Measurements from ENCODE around the gene SYNGR1.

The SYNGR1 gene

DNA sequence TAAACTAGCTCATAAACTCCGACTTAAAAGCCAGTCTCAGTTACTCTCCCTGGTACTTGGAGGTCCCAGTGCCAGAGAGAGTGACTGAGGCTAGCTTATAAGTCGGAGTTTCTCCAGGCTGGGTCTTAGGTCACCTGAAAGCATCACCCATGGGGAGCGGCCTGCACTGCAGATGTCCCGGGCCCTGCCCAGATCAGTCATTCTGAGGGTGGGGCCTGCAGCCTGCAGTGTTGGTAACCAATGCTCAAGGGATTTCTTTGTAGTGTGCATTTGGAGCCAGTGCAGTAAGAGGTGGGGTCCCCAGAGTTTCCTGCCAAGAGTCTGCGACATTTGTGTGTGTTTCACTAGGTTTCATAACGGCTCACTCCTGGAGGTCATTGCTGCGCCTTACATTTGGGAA lies 64.6 kb downstream of the SYNGR1 start:
- TF ChIP-seq TAF1 (IDR thresholded peaks at IDR 0.05; ENCODE audit: low read depth, low read length) (no peak), POLR2A (IDR thresholded peaks at IDR 0.05; ENCODE audit: low read depth, low read length) (no peak), POU2F2 (IDR thresholded peaks at IDR 0.05; ENCODE audit: low read depth, low read length) (no peak), PAX5 (IDR thresholded peaks at IDR 0.05; ENCODE audit: insufficient read depth, low read length, severe bottlenecking) (no peak), SPI1 (IDR thresholded peaks at IDR 0.05; ENCODE audit: low read depth, low read length) (no peak), POLR2AphosphoS5 (IDR thresholded peaks at IDR 0.05; ENCODE audit: low read depth, low read length) (no peak)
- FAIRE-seq (peak; percentile 47), DNase-seq (ENCODE audit: insufficient read length, low spot score) (no peak)

DNA sequence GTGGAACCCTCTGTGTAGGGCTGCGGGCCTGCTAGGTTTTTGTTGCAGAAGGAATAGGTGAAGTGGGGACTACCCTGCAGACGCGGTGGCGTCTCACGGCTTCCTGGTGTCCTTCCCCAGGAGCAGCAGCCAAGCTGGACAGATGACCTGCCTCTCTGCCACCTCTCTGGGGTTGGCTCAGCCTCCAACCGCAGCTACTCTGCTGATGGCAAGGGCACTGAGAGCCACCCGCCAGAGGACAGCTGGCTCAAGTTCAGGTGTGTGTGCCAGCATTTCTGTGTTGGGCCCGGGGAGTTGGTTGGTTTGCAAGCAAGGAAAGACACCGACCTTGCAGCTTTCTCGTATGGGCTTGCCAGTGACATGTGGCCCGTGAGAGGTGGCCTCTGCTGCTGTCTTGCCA lies 65.1 kb downstream of the SYNGR1 start:
- DNase-seq (ENCODE audit: insufficient read length, low spot score) = no peak
- no peak for FAIRE-seq
- TF ChIP-seq TAF1 (IDR thresholded peaks at IDR 0.05; ENCODE audit: low read depth, low read length) = no peak
- no peak for TF ChIP-seq PAX5 (IDR thresholded peaks at IDR 0.05; ENCODE audit: insufficient read depth, low read length, severe bottlenecking)
- no peak for TF ChIP-seq SPI1 (IDR thresholded peaks at IDR 0.05; ENCODE audit: low read depth, low read length)

DNA sequence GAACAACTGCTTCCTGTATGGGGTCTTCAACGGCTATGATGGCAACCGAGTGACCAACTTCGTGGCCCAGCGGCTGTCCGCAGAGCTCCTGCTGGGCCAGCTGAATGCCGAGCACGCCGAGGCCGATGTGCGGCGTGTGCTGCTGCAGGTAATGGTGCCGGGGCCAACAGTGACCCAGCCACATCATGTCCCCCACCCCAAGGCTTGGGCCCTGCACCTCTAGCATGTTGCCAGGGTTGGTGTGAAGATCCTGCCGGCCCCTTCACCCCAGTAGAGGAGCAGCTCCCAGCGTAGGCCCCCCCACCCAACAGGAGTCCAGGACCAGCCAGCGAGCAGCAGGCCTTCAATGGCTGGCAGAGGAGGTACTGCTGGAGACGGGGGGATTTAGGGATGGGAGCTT lies 65.7 kb downstream of the SYNGR1 start:
- DNase-seq (ENCODE audit: insufficient read length, low spot score) (no peak), FAIRE-seq (no peak)
- no peak for TF ChIP-seq PAX5 (IDR thresholded peaks at IDR 0.05; ENCODE audit: insufficient read depth, low read length, severe bottlenecking)
- no peak for TF ChIP-seq TAF1 (IDR thresholded peaks at IDR 0.05; ENCODE audit: low read depth, low read length)

DNA sequence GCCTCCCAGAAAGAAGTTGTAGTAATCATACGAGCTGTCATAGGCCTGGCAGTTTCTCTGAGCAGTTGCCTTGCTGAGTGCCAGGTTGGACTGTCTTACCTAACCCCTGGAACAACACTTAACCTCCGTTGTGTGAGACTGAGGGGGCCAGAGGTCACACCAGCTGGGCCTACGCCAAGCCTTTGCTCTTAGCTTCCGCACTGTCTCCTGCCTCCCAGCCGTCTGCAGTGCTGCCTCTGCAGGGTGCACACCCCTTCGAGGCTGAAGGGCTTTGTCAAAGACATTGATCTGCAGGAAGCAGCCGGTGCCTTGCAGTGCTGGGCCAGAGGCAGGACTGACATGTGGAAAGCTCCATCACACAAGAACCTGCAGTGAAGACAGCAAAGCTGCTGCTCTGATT lies 66.5 kb downstream of the SYNGR1 start:
- TF ChIP-seq POLR2A (IDR thresholded peaks at IDR 0.05; ENCODE audit: low read depth, low read length) (no peak), POLR2AphosphoS5 (IDR thresholded peaks at IDR 0.05; ENCODE audit: low read depth, low read length) (no peak), TAF1 (IDR thresholded peaks at IDR 0.05; ENCODE audit: low read depth, low read length) (no peak), SPI1 (IDR thresholded peaks at IDR 0.05; ENCODE audit: low read depth, low read length) (no peak), PAX5 (IDR thresholded peaks at IDR 0.05; ENCODE audit: insufficient read depth, low read length, severe bottlenecking) (no peak), POU2F2 (IDR thresholded peaks at IDR 0.05; ENCODE audit: low read depth, low read length) (no peak)
- no peak for DNase-seq (ENCODE audit: insufficient read length, low spot score)
- no peak for FAIRE-seq

DNA sequence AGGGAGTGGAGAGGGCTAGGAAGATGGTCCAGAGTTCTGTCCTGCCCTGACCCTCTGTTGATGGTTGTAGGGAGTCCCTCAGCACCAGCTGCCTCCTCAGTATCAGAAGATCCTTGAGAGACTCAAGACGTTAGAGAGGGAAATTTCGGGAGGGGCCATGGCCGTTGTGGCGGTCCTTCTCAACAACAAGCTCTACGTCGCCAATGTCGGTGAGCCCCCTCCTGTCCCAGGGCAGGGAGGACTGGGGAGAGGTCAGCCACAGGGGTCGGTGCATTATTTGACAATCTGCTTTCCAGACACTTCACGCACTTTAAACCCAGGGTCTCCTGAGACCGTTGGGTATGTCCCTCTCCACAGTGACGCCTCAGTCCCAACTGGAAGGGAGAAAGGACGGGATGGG lies 67.8 kb downstream of the SYNGR1 start:
- DNase-seq (ENCODE audit: insufficient read length, low spot score) = no peak
- no peak for FAIRE-seq
- no peak for TF ChIP-seq POU2F2 (IDR thresholded peaks at IDR 0.05; ENCODE audit: low read depth, low read length)
- no peak for TF ChIP-seq POLR2A (IDR thresholded peaks at IDR 0.05; ENCODE audit: low read depth, low read length)
- TF ChIP-seq POLR2AphosphoS5 (IDR thresholded peaks at IDR 0.05; ENCODE audit: low read depth, low read length) = no peak
- no peak for TF ChIP-seq SPI1 (IDR thresholded peaks at IDR 0.05; ENCODE audit: low read depth, low read length)
- no peak for TF ChIP-seq TAF1 (IDR thresholded peaks at IDR 0.05; ENCODE audit: low read depth, low read length)
- TF ChIP-seq PAX5 (IDR thresholded peaks at IDR 0.05; ENCODE audit: insufficient read depth, low read length, severe bottlenecking) = no peak

DNA sequence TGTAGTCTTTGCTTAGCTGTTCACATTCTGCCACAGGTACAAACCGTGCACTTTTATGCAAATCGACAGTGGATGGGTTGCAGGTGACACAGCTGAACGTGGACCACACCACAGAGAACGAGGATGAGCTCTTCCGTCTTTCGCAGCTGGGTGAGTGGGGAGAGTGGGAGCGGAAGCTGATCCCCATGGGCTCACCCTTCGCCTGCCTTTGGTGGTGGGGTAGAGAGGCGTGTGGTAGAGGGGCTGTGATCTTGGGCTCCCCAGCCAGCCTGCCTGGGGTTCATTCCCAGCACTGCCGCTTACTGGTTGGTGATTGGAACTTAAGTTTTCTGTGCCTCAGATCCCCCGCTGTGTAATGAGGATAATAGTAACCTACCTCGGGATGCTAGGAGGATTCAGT lies 68.9 kb downstream of the SYNGR1 start:
- TF ChIP-seq POLR2AphosphoS5 (IDR thresholded peaks at IDR 0.05; ENCODE audit: low read depth, low read length) (no peak), POLR2A (IDR thresholded peaks at IDR 0.05; ENCODE audit: low read depth, low read length) (no peak), TAF1 (IDR thresholded peaks at IDR 0.05; ENCODE audit: low read depth, low read length) (no peak), PAX5 (IDR thresholded peaks at IDR 0.05; ENCODE audit: insufficient read depth, low read length, severe bottlenecking) (no peak), SPI1 (IDR thresholded peaks at IDR 0.05; ENCODE audit: low read depth, low read length) (no peak), POU2F2 (IDR thresholded peaks at IDR 0.05; ENCODE audit: low read depth, low read length) (no peak)
- no peak for DNase-seq (ENCODE audit: insufficient read length, low spot score)
- no peak for FAIRE-seq

DNA sequence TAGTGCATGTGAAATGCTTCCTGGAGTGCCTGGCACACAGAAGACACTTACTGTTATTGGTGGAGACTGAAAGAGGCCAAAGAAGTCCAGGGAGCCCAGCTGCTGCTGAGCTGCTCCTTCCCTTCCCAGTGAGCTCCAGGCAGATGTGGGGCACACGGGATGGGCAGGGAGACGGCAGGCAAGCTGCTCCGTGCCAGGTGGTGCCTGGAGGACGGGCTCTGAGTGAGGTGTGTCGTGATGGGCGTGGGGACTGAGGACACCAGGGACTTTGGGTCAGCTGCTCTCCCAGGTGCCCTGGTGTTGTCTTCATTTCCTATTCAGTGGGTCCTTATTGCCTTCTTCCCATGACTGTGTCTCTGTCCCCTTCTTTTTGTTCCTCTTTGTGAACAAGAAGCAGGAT lies 69.3 kb downstream of the SYNGR1 start:
- FAIRE-seq (no peak), DNase-seq (ENCODE audit: insufficient read length, low spot score) (no peak)
- no peak for TF ChIP-seq TAF1 (IDR thresholded peaks at IDR 0.05; ENCODE audit: low read depth, low read length)

DNA sequence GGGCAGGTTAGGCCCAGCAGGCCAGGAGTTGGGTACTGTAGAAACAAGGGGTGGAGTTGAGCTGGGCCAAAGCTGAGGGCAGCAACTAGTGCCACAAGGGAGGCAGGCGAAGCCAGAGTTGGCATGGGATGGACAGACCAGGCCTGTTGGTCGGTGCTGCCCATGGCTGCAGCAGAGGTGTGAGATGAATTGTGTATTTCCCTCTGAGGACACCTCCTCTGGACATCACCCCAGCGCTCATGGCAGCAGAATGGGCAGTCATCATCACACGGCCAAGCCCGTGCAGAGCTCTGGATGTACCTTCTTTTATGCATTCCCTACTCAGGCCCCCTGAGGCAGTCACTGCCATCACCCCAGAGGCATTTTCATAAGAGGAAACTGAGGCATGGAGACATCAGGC lies 70.1 kb downstream of the SYNGR1 start:
- no peak for DNase-seq (ENCODE audit: insufficient read length, low spot score)
- TF ChIP-seq POU2F2 (IDR thresholded peaks at IDR 0.05; ENCODE audit: low read depth, low read length) (no peak), POLR2AphosphoS5 (IDR thresholded peaks at IDR 0.05; ENCODE audit: low read depth, low read length) (no peak), SPI1 (IDR thresholded peaks at IDR 0.05; ENCODE audit: low read depth, low read length) (no peak), PAX5 (IDR thresholded peaks at IDR 0.05; ENCODE audit: insufficient read depth, low read length, severe bottlenecking) (no peak), TAF1 (IDR thresholded peaks at IDR 0.05; ENCODE audit: low read depth, low read length) (no peak), POLR2A (IDR thresholded peaks at IDR 0.05; ENCODE audit: low read depth, low read length) (no peak)
- no peak for FAIRE-seq

DNA sequence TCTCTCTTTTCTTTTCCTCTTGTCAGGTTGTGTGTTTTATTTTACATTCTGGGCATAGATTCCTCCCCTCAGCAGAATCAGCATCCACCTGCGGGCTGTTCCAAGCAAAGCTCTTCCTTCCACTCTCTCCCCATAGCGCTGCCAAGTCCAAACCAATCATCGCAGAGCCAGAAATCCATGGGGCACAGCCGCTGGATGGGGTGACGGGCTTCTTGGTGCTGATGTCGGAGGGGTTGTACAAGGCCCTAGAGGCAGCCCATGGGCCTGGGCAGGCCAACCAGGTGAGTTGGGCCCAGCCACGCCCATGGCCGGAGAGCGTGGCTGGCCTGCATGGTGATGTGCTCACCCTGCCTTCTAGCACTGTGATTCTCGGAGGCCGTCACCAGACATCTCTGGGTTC lies 71.9 kb downstream of the SYNGR1 start:
- no peak for DNase-seq (ENCODE audit: insufficient read length, low spot score)
- TF ChIP-seq POLR2A (IDR thresholded peaks at IDR 0.05; ENCODE audit: low read depth, low read length) (no peak), POLR2AphosphoS5 (IDR thresholded peaks at IDR 0.05; ENCODE audit: low read depth, low read length) (no peak), PAX5 (IDR thresholded peaks at IDR 0.05; ENCODE audit: insufficient read depth, low read length, severe bottlenecking) (no peak), TAF1 (IDR thresholded peaks at IDR 0.05; ENCODE audit: low read depth, low read length) (no peak), POU2F2 (IDR thresholded peaks at IDR 0.05; ENCODE audit: low read depth, low read length) (no peak)
- FAIRE-seq = no peak

DNA sequence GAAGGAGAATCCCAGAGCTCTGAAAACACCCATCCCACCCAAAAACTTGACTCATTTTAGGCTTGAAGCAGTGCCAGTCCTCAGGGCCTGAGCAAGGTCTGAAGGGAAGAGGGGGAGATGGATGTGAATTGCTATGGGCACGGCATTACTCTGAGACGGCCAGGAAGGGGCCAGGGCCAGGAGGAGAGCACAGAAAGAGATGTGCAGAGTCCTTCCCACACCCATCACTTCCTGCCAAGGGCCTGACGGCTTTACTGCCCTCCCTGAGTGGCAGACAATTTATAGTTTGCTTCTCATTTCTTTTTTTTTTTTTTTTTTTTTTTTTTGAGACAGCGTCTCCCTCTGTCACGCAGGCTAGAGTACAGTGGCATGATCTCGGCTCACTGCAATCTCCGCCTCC lies 72.3 kb downstream of the SYNGR1 start:
- DNase-seq (ENCODE audit: insufficient read length, low spot score) (no peak), FAIRE-seq (no peak)
- TF ChIP-seq POLR2AphosphoS5 (IDR thresholded peaks at IDR 0.05; ENCODE audit: low read depth, low read length) (no peak), TAF1 (IDR thresholded peaks at IDR 0.05; ENCODE audit: low read depth, low read length) (no peak), POLR2A (IDR thresholded peaks at IDR 0.05; ENCODE audit: low read depth, low read length) (no peak), PAX5 (IDR thresholded peaks at IDR 0.05; ENCODE audit: insufficient read depth, low read length, severe bottlenecking) (no peak), POU2F2 (IDR thresholded peaks at IDR 0.05; ENCODE audit: low read depth, low read length) (no peak), SPI1 (IDR thresholded peaks at IDR 0.05; ENCODE audit: low read depth, low read length) (no peak)

DNA sequence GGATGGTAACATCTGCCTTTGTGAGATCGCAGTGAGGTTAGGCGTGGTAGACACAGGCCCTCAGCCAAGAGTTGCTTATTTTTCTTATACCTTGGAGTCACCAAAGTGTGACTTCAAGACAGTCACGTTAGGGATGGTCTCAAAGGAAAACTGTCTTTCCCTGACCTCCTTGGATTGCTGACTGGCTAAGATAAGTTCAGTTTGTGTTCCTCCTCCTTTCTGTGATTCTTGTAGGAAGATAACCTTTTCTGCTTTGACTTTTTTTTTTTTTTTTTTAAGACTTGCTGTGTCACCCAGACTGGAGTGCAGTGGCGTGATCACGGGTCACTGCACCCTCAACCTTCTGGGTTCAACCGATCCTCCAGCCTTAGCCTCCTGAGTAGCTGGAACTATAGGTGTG lies 72.9 kb downstream of the SYNGR1 start:
- no peak for DNase-seq (ENCODE audit: insufficient read length, low spot score)
- no peak for TF ChIP-seq SPI1 (IDR thresholded peaks at IDR 0.05; ENCODE audit: low read depth, low read length)
- TF ChIP-seq PAX5 (IDR thresholded peaks at IDR 0.05; ENCODE audit: insufficient read depth, low read length, severe bottlenecking) = no peak
- TF ChIP-seq POU2F2 (IDR thresholded peaks at IDR 0.05; ENCODE audit: low read depth, low read length) = no peak
- TF ChIP-seq POLR2A (IDR thresholded peaks at IDR 0.05; ENCODE audit: low read depth, low read length) = no peak
- no peak for TF ChIP-seq POLR2AphosphoS5 (IDR thresholded peaks at IDR 0.05; ENCODE audit: low read depth, low read length)
- no peak for TF ChIP-seq TAF1 (IDR thresholded peaks at IDR 0.05; ENCODE audit: low read depth, low read length)
- FAIRE-seq = no peak
